WTC11 (cell line): ENCODE results near the gene PROB1. TPM values are rescaled to one million over a fixed set of nuclear protein-coding genes. Genes with fewer than 3 reads are reported as not detected.

Experiments
- ATAC-seq: fragments of 200-7000 bp; cut with Tn5 transposase; 2 replicates; pipeline ENCODE4 v1.10.0; 2021; ENCODE audit warnings: mild to moderate bottlenecking, moderate library complexity
- CTCF ChIA-PET: fragments of 300-600 bp; sonication (Branson Sonifier 250); formaldehyde crosslinking; loops from one replicate; lab custom pipeline; 2021; ENCODE audit warnings: antibody characterized with exemption; lab: Charles Lee
- POLR2A ChIA-PET: fragments of 350-600 bp; sonication (Branson Sonifier 250); formaldehyde crosslinking; loops from one replicate; lab custom pipeline; 2021; ENCODE audit warnings: antibody characterized with exemption; lab: Charles Lee
- DNase-seq: peaks from one replicate; pipeline ENCODE4 v3.0.0; 2021; ENCODE audit warnings: low spot score
- H3K27ac Mint-ChIP-seq: 2 replicates; pipeline ENCODE4 v1.8.0; 2021; ENCODE audit warnings: mixed read lengths
- H3K27me3 Mint-ChIP-seq: 2 replicates; pipeline ENCODE4 v1.8.0; 2021; ENCODE audit warnings: low read depth, mild to moderate bottlenecking, moderate library complexity, mixed read lengths
- H3K36me3 Mint-ChIP-seq: 2 replicates; pipeline ENCODE4 v1.8.0; 2021; ENCODE audit warnings: mixed read lengths
- H3K4me1 Mint-ChIP-seq: 2 replicates; pipeline ENCODE4 v1.8.0; 2022; ENCODE audit warnings: mixed read lengths
- H3K4me3 Mint-ChIP-seq: 2 replicates; pipeline ENCODE4 v1.8.0; 2021; ENCODE audit warnings: mild to moderate bottlenecking, moderate library complexity, mixed read lengths
- H3K9me3 Mint-ChIP-seq: 2 replicates; pipeline ENCODE4 v1.8.0; 2021; ENCODE audit warnings: mixed read lengths
- ATF1 ChIP-seq: sonication (generic); formaldehyde crosslinking; IDR thresholded peaks from 2 replicates; pipeline ENCODE4 v1.8.1; 2023; ENCODE audit warnings: mild to moderate bottlenecking, moderate library complexity, missing genetic modification reagents
- CDX4 ChIP-seq: fragments of 250-450 bp; sonication (Bioruptor Pico); IDR thresholded peaks from 2 replicates; pipeline ENCODE4 v1.9.0; 2021; ENCODE audit warnings: moderate library complexity, mild to moderate bottlenecking, inconsistent platforms, borderline replicate concordance
- CREB1 ChIP-seq: sonication (generic); formaldehyde crosslinking; IDR thresholded peaks from 2 replicates; pipeline ENCODE4 v1.8.0; 2023; ENCODE audit warnings: mild to moderate bottlenecking, missing genetic modification reagents
- E2F5 ChIP-seq: sonication (generic); formaldehyde crosslinking; IDR thresholded peaks from 2 replicates; pipeline ENCODE4 v1.8.1; 2022; ENCODE audit warnings: mild to moderate bottlenecking, moderate library complexity, missing genetic modification reagents
- ESRRA ChIP-seq: sonication (generic); formaldehyde crosslinking; IDR thresholded peaks from 2 replicates; pipeline ENCODE4 v1.8.1; 2022; ENCODE audit warnings: mild to moderate bottlenecking, missing genetic modification reagents, borderline replicate concordance
- ETV6 ChIP-seq: sonication (generic); formaldehyde crosslinking; IDR thresholded peaks from 2 replicates; pipeline ENCODE4 v1.8.1; 2022; ENCODE audit warnings: mild to moderate bottlenecking, missing genetic modification reagents
- FOXJ3 ChIP-seq: sonication (generic); formaldehyde crosslinking; IDR thresholded peaks from 2 replicates; pipeline ENCODE4 v1.9.0; 2021; ENCODE audit warnings: missing genetic modification reagents, mild to moderate bottlenecking, borderline replicate concordance
- HMGA2 ChIP-seq: fragments of 250-450 bp; sonication (Bioruptor Pico); IDR thresholded peaks from 2 replicates; pipeline ENCODE4 v1.4.0; 2021; ENCODE audit warnings: mild to moderate bottlenecking, moderate library complexity
- IRF1 ChIP-seq: sonication (generic); formaldehyde crosslinking; IDR thresholded peaks from 2 replicates; pipeline ENCODE4 v1.8.0; 2023; ENCODE audit warnings: missing genetic modification reagents
- JAZF1 ChIP-seq: fragments of 250-450 bp; sonication (Bioruptor Pico); IDR thresholded peaks from 2 replicates; pipeline ENCODE4 v1.9.0; 2021; ENCODE audit warnings: moderate library complexity, mild to moderate bottlenecking, inconsistent platforms
- JUN ChIP-seq: sonication (generic); formaldehyde crosslinking; IDR thresholded peaks from 2 replicates; pipeline ENCODE4 v1.8.0; 2023; ENCODE audit warnings: mild to moderate bottlenecking, missing genetic modification reagents
- KAT7 ChIP-seq: sonication (generic); formaldehyde crosslinking; IDR thresholded peaks from 2 replicates; pipeline ENCODE4 v1.8.1; 2023; ENCODE audit warnings: missing genetic modification reagents, mild to moderate bottlenecking, borderline replicate concordance
- MAX ChIP-seq: sonication (generic); formaldehyde crosslinking; IDR thresholded peaks from 2 replicates; pipeline ENCODE4 v1.8.0; 2022; ENCODE audit warnings: mild to moderate bottlenecking, missing genetic modification reagents
- MYBL2 ChIP-seq: sonication (generic); formaldehyde crosslinking; IDR thresholded peaks from 2 replicates; pipeline ENCODE4 v1.8.1; 2023; ENCODE audit warnings: mild to moderate bottlenecking, moderate library complexity, missing genetic modification reagents
- NFE2L1 ChIP-seq: sonication (generic); formaldehyde crosslinking; IDR thresholded peaks from 2 replicates; pipeline ENCODE4 v1.8.1; 2023; ENCODE audit warnings: missing genetic modification reagents
- NR1H2 ChIP-seq: sonication (generic); formaldehyde crosslinking; IDR thresholded peaks from 2 replicates; pipeline ENCODE4 v1.9.0; 2021; ENCODE audit warnings: mild to moderate bottlenecking, moderate library complexity, missing genetic modification reagents
- NR2C2 ChIP-seq: sonication (generic); formaldehyde crosslinking; IDR thresholded peaks from 2 replicates; pipeline ENCODE4 v1.8.0; 2022; ENCODE audit warnings: mild to moderate bottlenecking, missing genetic modification reagents
- NR3C1 ChIP-seq: sonication (generic); formaldehyde crosslinking; conservative IDR thresholded peaks from 2 replicates; pipeline ENCODE4 v1.8.1; 2023; ENCODE audit warnings: low read depth, mild to moderate bottlenecking, missing genetic modification reagents
- SOX15 ChIP-seq: fragments of 250-450 bp; sonication (Bioruptor Pico); IDR thresholded peaks from 2 replicates; pipeline ENCODE4 v1.9.0; 2021; ENCODE audit warnings: mild to moderate bottlenecking
- SP1 ChIP-seq: sonication (generic); formaldehyde crosslinking; conservative IDR thresholded peaks from 2 replicates; pipeline ENCODE4 v1.8.1; 2022; ENCODE audit warnings: missing genetic modification reagents
- ZBTB21 ChIP-seq: sonication (generic); formaldehyde crosslinking; IDR thresholded peaks from 2 replicates; pipeline ENCODE4 v1.8.1; 2023; ENCODE audit warnings: mild to moderate bottlenecking, missing genetic modification reagents, borderline replicate concordance
- ZNF219 ChIP-seq: sonication (generic); formaldehyde crosslinking; IDR thresholded peaks from 2 replicates; pipeline ENCODE4 v1.8.0; 2023; ENCODE audit warnings: missing genetic modification reagents, mild to moderate bottlenecking, borderline replicate concordance
- ZNF232 ChIP-seq: sonication (generic); formaldehyde crosslinking; IDR thresholded peaks from 2 replicates; pipeline ENCODE4 v1.8.0; 2022; ENCODE audit warnings: mild to moderate bottlenecking, missing genetic modification reagents
- ZNF416 ChIP-seq: fragments of 250-450 bp; sonication (Bioruptor Pico); IDR thresholded peaks from 2 replicates; pipeline ENCODE4 v1.9.0; 2021; ENCODE audit warnings: mild to moderate bottlenecking, inconsistent platforms
- ZNF423 ChIP-seq: fragments of 250-450 bp; sonication (Bioruptor Pico); IDR thresholded peaks from 2 replicates; pipeline ENCODE4 v2.1.2; 2022; ENCODE audit warnings: mild to moderate bottlenecking, moderate library complexity
- ZNF671 ChIP-seq: fragments of 250-450 bp; sonication (Bioruptor Pico); IDR thresholded peaks from 2 replicates; pipeline ENCODE4 v1.8.0; 2021; ENCODE audit warnings: mild to moderate bottlenecking
- total RNA-seq: library from RNA; stranded (reverse); gene quantifications from 3 replicates; pipeline ENCODE4 v1.2.3, GENCODE V29; 2021

The PROB1 gene
- total RNA-seq, 1 experiment from 2014 or later, result 2.5 TPM

GRCh38 chr5:139416651-139417050, 21.7 kb upstream of the PROB1 start:
- Mint-ChIP-seq H3K4me3 (no peak overlapping the region), H3K27ac (no peak overlapping the region), H3K36me3 (peaks cover 13% of the 10 kb centered on the region), H3K9me3 (no peaks in the 10 kb centered on the region), H3K4me1 (peaks cover 9% of the 10 kb centered on the region), H3K27me3 (no peaks in the 10 kb centered on the region; the same call in 1 of the 2 replicates)
- DNase-seq (no peak), ATAC-seq (no peak)
- ChIA-PET CTCF (interaction anchor here (9.6 kb wide), 1 partner anchor 99 kb away, joined by 208 read pairs; no protein-coding TSS in a partner anchor), POLR2A (no interaction called here)
- no peak for TF ChIP-seq NR1H2
- no peak for TF ChIP-seq HMGA2
- TF ChIP-seq NFE2L1 (CRISPR knock-in tag), result no peak
- no peak for TF ChIP-seq KAT7 (CRISPR knock-in tag)
- no peak for TF ChIP-seq ZNF219 (CRISPR knock-in tag)
- TF ChIP-seq E2F5 (CRISPR knock-in tag), result no peak

GRCh38 chr5:139415869-139416268, 21.0 kb upstream of the PROB1 start:
- ATAC-seq, result no peak
- H3K27ac Mint-ChIP-seq, result no peak overlapping the region

GRCh38 chr5:139415221-139415861, 20.4 kb upstream of the PROB1 start:
- POLR2A ChIA-PET, result no interaction called here
- no peak for TF ChIP-seq NR1H2
- TF ChIP-seq FOXJ3 (CRISPR knock-in tag), result no peak
- no peak for TF ChIP-seq HMGA2
- no peak for TF ChIP-seq NR3C1 (CRISPR knock-in tag)
- no peak for TF ChIP-seq CREB1 (CRISPR knock-in tag)
- no peak for TF ChIP-seq ESRRA (CRISPR knock-in tag)
- TF ChIP-seq NR2C2 (CRISPR knock-in tag), result no peak
- no peak for TF ChIP-seq ZNF232
- no peak for TF ChIP-seq ZNF416 (CRISPR knock-in tag)
- TF ChIP-seq ZNF671 (CRISPR knock-in tag), result no peak
- no peak for TF ChIP-seq JUN (CRISPR knock-in tag)
- no peak for TF ChIP-seq CDX4 (CRISPR knock-in tag)
- TF ChIP-seq ZBTB21 (CRISPR knock-in tag), result no peak
- TF ChIP-seq JAZF1 (CRISPR knock-in tag), result no peak
- TF ChIP-seq ETV6 (CRISPR knock-in tag), result no peak
- no peak for TF ChIP-seq MAX (CRISPR knock-in tag)
- no peak for TF ChIP-seq SP1 (CRISPR knock-in tag)
- no peak for TF ChIP-seq MYBL2
- Mint-ChIP-seq H3K4me1 (peaks cover 9% of the 10 kb centered on the region), H3K27me3 (no peaks in the 10 kb centered on the region; the same call in 1 of the 2 replicates), H3K27ac (no peak overlapping the region), H3K9me3 (no peaks in the 10 kb centered on the region), H3K36me3 (peaks cover 13% of the 10 kb centered on the region), H3K4me3 (no peak overlapping the region)
- DNase-seq, result no peak
- CTCF ChIA-PET, result no interaction called here
- ATAC-seq, result no peak

More at GRCh38 chr5:139415869-139416268, 21.0 kb upstream of the PROB1 start:
- Mint-ChIP-seq H3K27me3 (no peaks in the 10 kb centered on the region; the same call in 1 of the 2 replicates), H3K9me3 (no peaks in the 10 kb centered on the region), H3K36me3 (peaks cover 13% of the 10 kb centered on the region), H3K4me1 (peaks cover 9% of the 10 kb centered on the region), H3K4me3 (no peak overlapping the region)
- no peak for DNase-seq
- ChIA-PET CTCF (interaction anchor here (0.6 kb wide), 1 partner anchor 139 kb away, joined by 3 read pairs; no protein-coding TSS in a partner anchor), POLR2A (no interaction called here)
- TF ChIP-seq IRF1 (CRISPR knock-in tag) (no peak), ATF1 (no peak), ZNF423 (CRISPR knock-in tag) (no peak), SOX15 (CRISPR knock-in tag) (no peak)
